Esophagus squamous epithelium (tissue), 4 donors: ENCODE data around the gene PIGU.

Experiments used
- POLR2A ChIP-seq, 4 donors: fragments of 450-650 bp; IDR thresholded peaks; one replicate each; pipeline ENCODE4 v1.6.1; 2017; ENCODE audit warnings: antibody characterized with exemption in 4 of 4, mild to moderate bottlenecking in 4 of 4, moderate library complexity in 3 of 4
- TF ChIP-seq, protein P1 (sequence below), 6 experiments: fragments of 450-650 bp in 4 of 6; fragments of 200-600 bp in 2 of 6; sonication (generic) in 2 of 6; IDR thresholded peaks; one replicate each; pipeline ENCODE4 v1.5.1; 2016 to 2019; ENCODE audit warnings: antibody characterized with exemption in 6 of 6, mild to moderate bottlenecking in 4 of 6, moderate library complexity in 4 of 6

DNA sequence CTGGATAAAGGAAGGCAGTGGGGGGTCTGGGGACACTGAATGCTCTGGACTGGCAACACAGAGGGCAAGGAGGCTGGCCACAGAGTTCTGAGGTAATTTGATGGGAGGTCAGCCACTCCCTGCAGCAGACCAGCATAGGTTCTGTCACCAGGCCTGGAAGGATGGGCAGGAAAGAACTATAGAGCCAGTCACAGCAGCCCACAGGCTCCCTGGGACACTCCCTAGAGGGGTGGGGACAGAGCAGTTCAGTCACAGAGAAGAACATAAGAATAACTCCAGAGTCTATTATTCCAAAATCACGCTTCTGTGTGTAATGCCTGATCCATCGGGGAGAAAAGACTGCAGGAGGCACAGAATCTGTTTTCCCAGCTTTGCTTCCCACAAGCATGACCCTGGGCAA lies 141.0 kb downstream of the PIGU start:
- TF ChIP-seq, protein P1, sequence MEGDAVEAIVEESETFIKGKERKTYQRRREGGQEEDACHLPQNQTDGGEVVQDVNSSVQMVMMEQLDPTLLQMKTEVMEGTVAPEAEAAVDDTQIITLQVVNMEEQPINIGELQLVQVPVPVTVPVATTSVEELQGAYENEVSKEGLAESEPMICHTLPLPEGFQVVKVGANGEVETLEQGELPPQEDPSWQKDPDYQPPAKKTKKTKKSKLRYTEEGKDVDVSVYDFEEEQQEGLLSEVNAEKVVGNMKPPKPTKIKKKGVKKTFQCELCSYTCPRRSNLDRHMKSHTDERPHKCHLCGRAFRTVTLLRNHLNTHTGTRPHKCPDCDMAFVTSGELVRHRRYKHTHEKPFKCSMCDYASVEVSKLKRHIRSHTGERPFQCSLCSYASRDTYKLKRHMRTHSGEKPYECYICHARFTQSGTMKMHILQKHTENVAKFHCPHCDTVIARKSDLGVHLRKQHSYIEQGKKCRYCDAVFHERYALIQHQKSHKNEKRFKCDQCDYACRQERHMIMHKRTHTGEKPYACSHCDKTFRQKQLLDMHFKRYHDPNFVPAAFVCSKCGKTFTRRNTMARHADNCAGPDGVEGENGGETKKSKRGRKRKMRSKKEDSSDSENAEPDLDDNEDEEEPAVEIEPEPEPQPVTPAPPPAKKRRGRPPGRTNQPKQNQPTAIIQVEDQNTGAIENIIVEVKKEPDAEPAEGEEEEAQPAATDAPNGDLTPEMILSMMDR (IDR thresholded peaks at IDR 0.05) = no peak
- TF ChIP-seq POLR2A (IDR thresholded peaks at IDR 0.05) = no peak
